GM12891 (cell line): Measurements from ENCODE around the gene OR9Q1.

Source experiments
- POLR2A ChIP-seq: IDR thresholded peaks from 2 replicates; pipeline ENCODE4 v1.6.1; 2011; ENCODE audit warnings: low read depth, low read length, control low read depth
- TAF1 ChIP-seq: IDR thresholded peaks from 2 replicates; pipeline ENCODE4 v1.6.1; 2011; ENCODE audit warnings: low read depth, low read length, control low read depth

GRCh38 chr11:57978686-57979531, 44.8 kb upstream of the OR9Q1 start:
- no peak for TF ChIP-seq TAF1
- no peak for TF ChIP-seq POLR2A
